RWPE1 (cell line): ENCODE results near the gene SLIT3.

Experiments used
- CTCF ChIA-PET: fragments of 350-600 bp; sonication (Branson Sonifier 250); formaldehyde crosslinking; extraction: SDS; loops from one replicate; lab custom pipeline; 2021; lab: Yijun Ruan, JAX
- POLR2A ChIA-PET: fragments of 400-600 bp; formaldehyde crosslinking; extraction: SDS; loops from one replicate; lab custom pipeline; 2020; ENCODE audit warnings: antibody characterized with exemption; ENCODE audit not compliant: low non-redundant PET; lab: Yijun Ruan, JAX
- DNase-seq: peaks from one replicate; pipeline ENCODE4 v3.0.0; 2012; ENCODE audit warnings: low spot score
- H3K27ac ChIP-seq: fragments of 450-650 bp; 2 replicates; pipeline ENCODE4 v1.5.1; 2017
- CTCF ChIP-seq: fragments of 450-650 bp; conservative IDR thresholded peaks from 2 replicates; pipeline ENCODE4 v1.5.1; 2017; ENCODE audit warnings: low read depth, mild to moderate bottlenecking

Gene SLIT3

GRCh38 chr5:169287529-169287928 is 13.4 kb downstream of the SLIT3 start:
- POLR2A ChIA-PET, result no interaction called here
- no peak for TF ChIP-seq CTCF
- CTCF ChIA-PET, result interaction anchor here (0.6 kb wide), 1 partner anchor 192 kb away, joined by 3 read pairs; no protein-coding TSS in a partner anchor
- no peak overlapping the region for H3K27ac ChIP-seq
- DNase-seq, result no peak

- no peak for DNase-seq
- no peak overlapping the region for H3K27ac ChIP-seq
- no peak for TF ChIP-seq CTCF
- POLR2A ChIA-PET, result no interaction called here
- CTCF ChIA-PET, result interaction anchor here (0.6 kb wide), 1 partner anchor 193 kb away, joined by 3 read pairs; no protein-coding TSS in a partner anchor
Measured at GRCh38 chr5:169286572-169287300, 14.2 kb downstream of the SLIT3 start.

GRCh38 chr5:169283887-169284286 is 17.1 kb downstream of the SLIT3 start:
- DNase-seq, result no peak
- CTCF ChIA-PET, result no interaction called here
- no peak overlapping the region for H3K27ac ChIP-seq
- POLR2A ChIA-PET, result no interaction called here
- TF ChIP-seq CTCF, result no peak

GRCh38 chr5:169281625-169282024 is 19.3 kb downstream of the SLIT3 start:
- CTCF ChIA-PET, result no interaction called here
- no peak for DNase-seq
- POLR2A ChIA-PET, result no interaction called here
- no peak for TF ChIP-seq CTCF
- H3K27ac ChIP-seq, result no peak overlapping the region

GRCh38 chr5:169280696-169281095 is 20.2 kb downstream of the SLIT3 start:
- ChIA-PET CTCF (interaction anchor here (0.6 kb wide), 1 partner anchor 901 kb away, joined by 3 read pairs; no protein-coding TSS in a partner anchor), POLR2A (interaction anchor here (0.6 kb wide), 1 partner anchor 330 kb away, joined by 4 read pairs; no protein-coding TSS in a partner anchor)
- H3K27ac ChIP-seq, result no peak overlapping the region
- no peak for DNase-seq
- no peak for TF ChIP-seq CTCF

GRCh38 chr5:169280286-169280685 is 20.7 kb downstream of the SLIT3 start:
- CTCF ChIA-PET, result interaction anchor here (0.6 to 0.8 kb wide), 2 partner anchors 232 to 902 kb away, joined by 3 read pairs; no protein-coding TSS in a partner anchor
- no peak for TF ChIP-seq CTCF
- POLR2A ChIA-PET, result no interaction called here
- no peak overlapping the region for H3K27ac ChIP-seq
- DNase-seq, result no peak
